D721Med (cell line): Measurements from ENCODE around the gene RUNX2.

Source experiments
- DNase-seq: peaks from one replicate; pipeline ENCODE4 v3.0.0; 2011; ENCODE audit warnings: low spot score; ENCODE audit not compliant: insufficient read length
- FAIRE-seq: peaks from 2 replicates; lab custom pipeline; 2011; peaks lifted over from hg19 to GRCh38; lab: Jason Lieb, UNC
- TF ChIP-seq, protein P1 (sequence below): IDR thresholded peaks from 2 replicates; pipeline ENCODE4 v1.5.1; 2012; ENCODE audit warnings: mild to moderate bottlenecking, control low read depth; ENCODE audit not compliant: insufficient read depth; ENCODE audit errors: missing control alignments

RUNX2 gene

DNA sequence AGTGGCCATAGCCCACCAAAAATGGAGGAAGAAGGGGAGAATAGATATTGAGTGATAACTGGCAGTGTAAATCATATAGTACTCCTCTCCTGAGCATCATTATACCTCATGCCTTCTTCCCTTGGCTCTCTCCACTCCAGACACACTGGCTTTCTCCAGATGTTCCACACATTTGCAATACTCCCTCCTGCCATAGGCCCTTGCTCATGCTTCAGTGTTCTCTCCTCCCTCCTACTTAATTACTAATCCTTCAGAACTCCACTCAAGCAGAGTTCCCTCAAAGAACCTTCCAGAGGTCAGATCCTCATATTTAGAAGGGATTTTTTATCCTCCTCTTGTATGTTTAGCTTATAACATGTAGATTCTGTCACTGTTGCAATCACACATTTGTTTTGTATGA, 329.1 kb downstream of the RUNX2 start:
- no peak for FAIRE-seq
- DNase-seq = no peak
- TF ChIP-seq, protein P1, sequence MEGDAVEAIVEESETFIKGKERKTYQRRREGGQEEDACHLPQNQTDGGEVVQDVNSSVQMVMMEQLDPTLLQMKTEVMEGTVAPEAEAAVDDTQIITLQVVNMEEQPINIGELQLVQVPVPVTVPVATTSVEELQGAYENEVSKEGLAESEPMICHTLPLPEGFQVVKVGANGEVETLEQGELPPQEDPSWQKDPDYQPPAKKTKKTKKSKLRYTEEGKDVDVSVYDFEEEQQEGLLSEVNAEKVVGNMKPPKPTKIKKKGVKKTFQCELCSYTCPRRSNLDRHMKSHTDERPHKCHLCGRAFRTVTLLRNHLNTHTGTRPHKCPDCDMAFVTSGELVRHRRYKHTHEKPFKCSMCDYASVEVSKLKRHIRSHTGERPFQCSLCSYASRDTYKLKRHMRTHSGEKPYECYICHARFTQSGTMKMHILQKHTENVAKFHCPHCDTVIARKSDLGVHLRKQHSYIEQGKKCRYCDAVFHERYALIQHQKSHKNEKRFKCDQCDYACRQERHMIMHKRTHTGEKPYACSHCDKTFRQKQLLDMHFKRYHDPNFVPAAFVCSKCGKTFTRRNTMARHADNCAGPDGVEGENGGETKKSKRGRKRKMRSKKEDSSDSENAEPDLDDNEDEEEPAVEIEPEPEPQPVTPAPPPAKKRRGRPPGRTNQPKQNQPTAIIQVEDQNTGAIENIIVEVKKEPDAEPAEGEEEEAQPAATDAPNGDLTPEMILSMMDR = no peak

DNA sequence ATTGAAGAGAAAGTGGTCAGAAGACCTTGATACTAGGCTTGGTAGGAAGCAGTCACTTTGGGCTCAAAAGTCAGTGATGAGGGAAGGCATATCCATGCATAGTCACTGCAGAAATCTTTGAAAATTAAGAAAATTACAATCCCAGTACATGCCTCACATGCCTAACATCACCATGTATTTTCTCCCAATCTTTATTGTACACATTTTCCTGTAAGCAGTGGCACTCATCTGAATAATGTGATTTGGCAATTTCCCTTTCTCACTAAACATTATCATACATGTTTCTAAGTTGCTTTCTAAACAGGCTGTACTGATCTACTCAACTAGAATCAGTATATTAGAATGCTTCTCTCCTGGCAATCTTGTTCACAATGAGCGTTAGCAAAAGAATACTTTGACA, 330.3 kb downstream of the RUNX2 start:
- FAIRE-seq (no peak), DNase-seq (no peak)
- TF ChIP-seq, protein P1 = no peak

DNA sequence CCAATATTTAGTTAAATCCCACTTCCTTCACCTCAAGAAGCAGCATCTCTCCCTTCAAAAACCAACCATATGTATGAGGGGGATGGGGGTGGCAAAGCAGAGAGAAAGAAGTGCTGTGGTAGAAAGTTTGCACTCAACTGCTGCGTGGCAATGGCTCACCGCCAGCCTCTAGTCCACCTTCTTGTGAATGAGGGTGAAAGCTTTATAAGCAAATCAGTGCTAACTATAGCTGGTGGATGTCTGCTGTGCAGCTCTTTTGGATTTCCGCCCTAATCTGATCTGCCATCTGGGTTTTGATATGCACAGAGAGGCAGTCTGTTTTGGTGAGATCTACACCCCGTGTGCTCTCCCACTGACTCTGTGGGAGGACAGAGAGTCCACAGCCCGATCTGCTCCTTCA, 330.8 kb downstream of the RUNX2 start:
- no peak for FAIRE-seq
- no peak for DNase-seq
- TF ChIP-seq, protein P1 = no peak

DNA sequence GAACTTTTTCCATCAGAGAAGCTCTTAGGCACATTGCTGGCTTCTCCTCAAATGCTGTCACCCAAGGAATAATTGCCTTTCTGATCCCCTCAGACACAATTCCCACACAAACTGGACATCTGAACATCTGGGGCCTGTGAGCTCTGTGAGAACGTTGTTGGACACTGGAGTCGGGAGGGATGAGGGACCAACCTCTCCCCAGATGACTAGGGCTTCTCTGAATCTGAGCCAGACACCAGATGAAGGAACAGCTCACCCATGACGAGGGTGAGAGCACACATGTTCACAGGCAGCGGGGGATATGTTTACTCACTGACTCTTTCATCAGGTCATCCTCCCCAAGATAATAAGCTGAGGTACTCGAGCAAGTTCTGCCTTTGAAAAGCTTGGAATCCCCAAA, 333.5 kb downstream of the RUNX2 start:
- TF ChIP-seq, protein P1 = no peak
- DNase-seq (no peak), FAIRE-seq (no peak)

DNA sequence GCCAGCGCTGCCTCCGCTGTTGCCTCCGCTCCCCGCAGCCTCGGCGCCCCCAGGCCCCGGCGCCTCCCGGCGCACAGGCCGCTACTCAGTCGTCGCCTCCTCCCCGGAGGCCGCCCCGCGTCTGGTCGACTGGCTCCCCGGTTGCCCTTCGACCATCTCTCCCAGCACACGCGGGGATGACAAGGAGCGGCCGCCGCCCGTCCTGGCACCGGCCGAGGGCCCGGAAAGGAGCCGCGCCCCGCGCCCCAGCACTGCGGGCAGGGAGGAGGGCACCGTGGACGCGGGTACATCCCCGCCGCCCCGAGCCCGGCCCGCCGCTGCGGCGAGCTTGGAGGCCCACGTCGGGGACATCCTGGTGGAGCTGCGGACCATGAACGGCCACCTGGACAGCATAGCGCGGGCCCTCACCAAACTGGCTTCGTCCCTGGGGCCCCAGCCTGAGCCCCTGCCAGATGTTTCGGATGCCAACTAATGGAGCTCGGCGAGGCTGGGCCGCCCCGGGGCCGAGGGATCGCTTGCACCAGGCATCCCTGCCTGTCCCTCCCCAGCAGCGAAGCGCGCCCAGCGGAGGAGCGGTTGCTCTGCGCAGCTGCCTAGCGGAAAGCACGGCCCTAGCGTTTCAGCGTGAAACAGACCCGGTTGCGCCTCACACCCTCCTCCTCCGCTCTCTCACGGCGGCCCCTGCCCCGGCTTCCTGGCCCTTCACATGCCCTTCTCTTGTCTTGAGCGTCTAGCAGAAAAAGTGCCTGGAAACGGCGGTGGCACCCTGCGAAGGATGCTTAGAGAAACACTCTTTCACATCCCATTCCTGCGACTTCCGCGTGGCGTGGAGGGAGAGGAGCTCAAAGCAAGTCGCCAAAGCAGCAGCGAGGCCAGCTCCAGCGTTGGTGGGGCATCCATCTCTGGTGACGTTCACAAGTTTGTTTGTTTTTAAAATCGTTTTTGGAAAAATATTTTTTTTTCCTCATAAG, 335.4 kb downstream of the RUNX2 start:
- no peak for DNase-seq
- FAIRE-seq = no peak
- TF ChIP-seq, protein P1 = no peak

DNA sequence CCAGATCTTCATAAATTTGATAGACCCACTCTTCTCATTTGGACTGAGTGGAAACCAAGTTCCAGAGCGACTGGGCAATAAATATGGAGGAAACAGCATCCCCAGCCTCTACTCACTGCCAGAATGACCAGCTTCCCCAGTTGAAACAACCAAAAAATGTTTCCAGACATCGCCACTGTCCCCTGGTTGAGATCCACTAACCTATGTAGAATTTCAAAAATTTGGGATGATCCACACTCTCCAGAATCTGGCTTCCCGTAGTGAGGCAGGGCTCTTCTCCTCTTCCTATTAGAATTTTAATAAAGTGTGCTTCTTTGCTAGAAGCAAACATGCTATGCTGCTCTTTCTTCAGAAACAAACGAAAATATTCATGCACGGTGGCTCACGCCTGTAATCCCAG, 336.6 kb downstream of the RUNX2 start:
- DNase-seq (no peak), FAIRE-seq (no peak)
- TF ChIP-seq, protein P1 = no peak

DNA sequence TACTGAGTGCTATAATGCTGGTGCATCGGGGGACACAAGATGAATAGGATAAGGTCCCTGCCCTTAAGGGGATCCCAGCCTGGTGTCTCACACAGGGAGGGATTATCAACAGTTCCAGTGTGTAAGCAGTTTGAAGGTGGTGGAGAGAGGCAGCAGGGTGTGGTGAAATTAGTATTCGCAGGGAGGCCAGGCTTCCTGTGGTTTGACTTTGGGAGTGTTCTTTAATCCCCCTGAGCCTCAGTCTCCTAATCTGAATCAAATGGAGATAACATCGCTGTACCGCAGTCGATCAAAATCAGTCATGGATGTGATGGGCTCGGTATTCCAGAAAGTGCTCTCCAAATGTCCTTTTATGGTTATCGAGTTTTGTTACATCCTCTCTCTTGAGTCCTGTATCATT, 337.7 kb downstream of the RUNX2 start:
- no peak for DNase-seq
- no peak for FAIRE-seq

More for the DNA sequence above, 337.7 kb downstream of the RUNX2 start:
- TF ChIP-seq, protein P1 = no peak
